Skin epidermis (tissue), 12 donors: ENCODE data around the gene FXYD6.

Experiments used
- H3K27ac ChIP-seq, 21 experiments: fragments of 200-600 bp; sonication (generic) in 11 of 21; one replicate each; pipeline ENCODE4 v1.5.0; 2020; ENCODE audit warnings: mild to moderate bottlenecking in 3 of 21, inconsistent platforms in 2 of 21, moderate library complexity in 2 of 21
- H3K4me3 ChIP-seq, 7 experiments: fragments of 200-600 bp; sonication (generic) in 2 of 7; one replicate each; pipeline ENCODE4 v1.5.0; 2020; ENCODE audit warnings: inconsistent platforms in 2 of 7, mild to moderate bottlenecking in 2 of 7, moderate library complexity in 1 of 7

Gene FXYD6

DNA sequence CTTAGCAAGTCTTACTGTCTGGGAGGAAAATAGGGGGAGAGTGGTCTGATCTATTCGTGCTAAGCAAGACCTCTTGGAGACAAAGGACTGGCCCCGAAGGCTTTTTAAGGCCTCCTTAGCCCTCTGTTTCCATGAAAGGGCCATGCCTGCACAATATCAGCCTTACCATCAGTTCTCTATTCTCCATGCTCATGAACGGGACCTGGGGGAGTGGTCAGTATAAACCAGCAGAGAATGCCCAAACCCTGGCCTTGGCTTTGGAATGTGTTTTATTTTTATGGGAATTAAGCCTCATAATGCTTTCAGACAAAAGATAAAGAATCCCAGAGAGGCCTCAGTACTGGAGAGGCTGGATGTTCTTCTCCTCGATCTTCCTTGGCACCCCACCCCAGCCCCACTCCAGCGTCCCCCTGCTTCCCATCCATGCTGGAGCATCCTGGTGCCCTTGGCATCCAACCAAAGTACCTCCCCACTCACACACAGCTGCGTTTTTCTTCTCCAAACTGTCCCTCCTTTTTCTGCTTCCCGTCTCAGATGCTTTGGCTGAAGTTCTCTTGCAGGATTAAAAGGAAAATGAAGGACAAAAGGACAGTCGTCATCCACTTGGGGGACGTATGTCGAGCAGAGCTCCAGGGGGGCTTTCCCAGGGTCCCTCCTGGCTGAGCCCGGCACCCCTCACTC is 18.6 kb downstream of the FXYD6 start:
- H3K4me3 ChIP-seq = no peak overlapping the region
- no peak overlapping the region for H3K27ac ChIP-seq

DNA sequence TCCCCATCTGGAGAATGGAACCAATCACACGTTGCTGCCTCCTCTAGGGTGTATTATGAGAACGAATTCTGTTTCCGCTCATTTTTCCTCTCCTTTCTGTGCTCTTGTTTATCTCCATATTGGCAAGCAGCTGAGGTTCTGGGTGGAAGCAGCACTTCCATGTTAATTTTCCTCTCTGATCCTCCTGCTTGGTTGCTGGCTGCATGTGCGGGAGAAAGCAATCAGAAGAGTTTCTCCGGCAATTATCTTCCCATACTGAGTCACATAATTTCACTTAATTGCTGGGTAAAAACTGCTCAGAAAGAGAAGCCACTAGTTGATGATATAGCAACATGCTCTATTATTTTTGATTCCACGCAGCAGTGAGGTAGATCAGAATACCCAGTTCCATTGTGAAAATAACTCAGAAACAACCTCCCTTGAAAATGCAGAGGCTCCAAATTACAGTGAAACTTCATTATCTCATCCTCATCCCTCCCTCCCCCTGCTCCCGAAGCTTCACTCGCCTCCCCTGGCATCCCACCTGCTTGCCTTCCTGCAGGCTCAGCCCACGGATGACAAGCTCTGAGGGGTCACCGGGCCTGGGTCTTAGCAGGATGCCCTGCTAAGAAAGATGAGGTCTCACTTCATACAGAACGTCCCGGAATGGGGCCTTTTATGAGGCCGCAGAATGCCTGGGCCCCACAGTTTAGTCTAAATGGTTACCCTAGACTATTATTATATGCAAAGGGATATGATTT is 20.4 kb downstream of the FXYD6 start:
- H3K27ac ChIP-seq = no peak overlapping the region
- H3K4me3 ChIP-seq = no peak overlapping the region

DNA sequence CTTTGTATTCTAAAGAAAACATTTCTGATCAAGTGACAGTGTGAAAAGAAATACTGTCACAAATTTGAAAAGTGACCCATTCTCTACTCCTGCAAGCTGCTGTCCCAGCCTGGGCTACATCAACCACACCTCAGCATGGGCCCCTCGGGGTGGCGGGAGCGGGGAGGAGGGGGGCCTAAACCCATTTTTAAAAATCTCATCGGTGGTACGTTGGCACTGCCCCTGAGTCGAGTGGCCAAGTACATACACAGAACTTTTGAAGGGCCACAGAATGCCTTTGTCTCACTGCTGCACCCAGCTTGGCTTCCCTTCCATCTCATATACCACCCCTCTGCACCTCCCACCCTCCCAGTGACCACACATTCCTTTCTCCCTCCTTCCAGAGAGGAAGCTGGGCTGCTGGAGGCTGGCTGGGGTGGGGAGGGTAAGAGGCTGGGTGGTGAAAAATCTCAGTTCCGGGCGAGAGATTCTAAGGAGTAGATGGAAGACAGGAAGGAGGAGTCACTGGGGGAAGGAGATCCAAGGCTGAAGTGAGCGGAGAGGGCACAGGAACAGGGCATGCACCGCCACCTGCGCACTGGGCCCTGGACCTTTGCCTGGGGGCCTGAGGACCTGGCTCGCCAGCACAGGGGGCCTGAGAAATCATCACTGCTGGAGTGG is 21.1 kb downstream of the FXYD6 start:
- no peak overlapping the region for H3K4me3 ChIP-seq

DNA sequence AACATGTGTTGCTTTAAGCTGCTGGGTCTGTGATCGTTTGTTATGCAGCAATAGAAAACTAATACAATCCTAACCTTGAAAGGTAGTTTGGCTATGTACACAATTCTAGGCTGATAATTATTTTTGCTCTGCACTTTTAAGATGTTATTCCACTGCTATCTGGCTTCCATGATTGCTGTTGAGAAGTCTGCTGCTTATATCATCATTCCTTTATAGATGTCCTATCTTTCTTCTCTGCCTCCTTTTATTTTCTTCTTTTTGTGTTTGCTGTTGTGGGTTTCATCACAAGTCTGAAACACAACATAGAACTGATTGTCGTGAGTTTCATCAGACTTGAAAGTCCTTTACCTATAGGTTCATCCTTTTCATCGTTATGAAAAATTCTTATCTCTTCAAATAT is 24.1 kb downstream of the FXYD6 start:
- Histone ChIP-seq H3K4me3 (no peak overlapping the region), H3K27ac (no peak overlapping the region)

More for the DNA sequence above, 21.1 kb downstream of the FXYD6 start:
- no peak overlapping the region for H3K27ac ChIP-seq

DNA sequence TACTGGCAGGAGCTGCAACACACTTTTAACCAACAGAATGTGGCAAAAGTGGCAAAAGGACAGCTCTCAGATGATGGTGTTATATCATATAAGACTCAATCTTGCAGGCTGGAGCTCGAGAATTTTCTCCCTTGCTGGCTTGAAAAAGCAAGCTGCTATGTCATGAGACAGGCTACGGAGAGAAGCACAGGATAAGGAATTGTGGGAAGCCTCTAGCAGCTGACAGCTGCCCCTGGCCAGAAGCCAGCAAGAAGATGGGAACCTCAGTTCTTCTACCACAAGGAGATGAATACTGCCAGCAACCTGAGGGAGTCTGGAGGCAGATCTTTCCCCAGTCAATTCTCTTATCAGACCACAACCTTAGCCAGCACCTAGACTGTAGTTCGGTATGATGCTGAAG is 24.6 kb downstream of the FXYD6 start:
- no peak overlapping the region for H3K27ac ChIP-seq
- no peak overlapping the region for H3K4me3 ChIP-seq

DNA sequence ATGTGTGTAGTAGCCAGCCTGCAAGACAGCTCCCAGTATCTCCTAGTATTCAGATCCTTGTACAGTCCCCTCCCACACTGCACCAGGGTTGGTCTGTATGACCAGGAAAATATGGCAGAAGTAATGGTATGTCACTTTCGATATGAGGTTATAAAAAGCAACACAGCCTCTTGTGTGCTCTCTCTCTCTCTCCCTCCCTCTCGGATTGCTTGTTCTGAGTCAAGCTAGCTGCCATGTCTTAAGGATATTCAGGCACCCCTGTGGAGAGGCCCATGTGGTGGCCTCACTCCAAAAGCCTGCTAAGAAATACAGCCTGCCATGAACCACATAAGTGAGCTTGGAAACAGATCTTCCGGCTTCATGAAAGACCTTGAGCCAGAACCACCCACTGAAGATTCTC is 25.4 kb downstream of the FXYD6 start:
- peak overlapping the region in 1 of 21 experiments; percentile 13 for H3K27ac ChIP-seq

DNA sequence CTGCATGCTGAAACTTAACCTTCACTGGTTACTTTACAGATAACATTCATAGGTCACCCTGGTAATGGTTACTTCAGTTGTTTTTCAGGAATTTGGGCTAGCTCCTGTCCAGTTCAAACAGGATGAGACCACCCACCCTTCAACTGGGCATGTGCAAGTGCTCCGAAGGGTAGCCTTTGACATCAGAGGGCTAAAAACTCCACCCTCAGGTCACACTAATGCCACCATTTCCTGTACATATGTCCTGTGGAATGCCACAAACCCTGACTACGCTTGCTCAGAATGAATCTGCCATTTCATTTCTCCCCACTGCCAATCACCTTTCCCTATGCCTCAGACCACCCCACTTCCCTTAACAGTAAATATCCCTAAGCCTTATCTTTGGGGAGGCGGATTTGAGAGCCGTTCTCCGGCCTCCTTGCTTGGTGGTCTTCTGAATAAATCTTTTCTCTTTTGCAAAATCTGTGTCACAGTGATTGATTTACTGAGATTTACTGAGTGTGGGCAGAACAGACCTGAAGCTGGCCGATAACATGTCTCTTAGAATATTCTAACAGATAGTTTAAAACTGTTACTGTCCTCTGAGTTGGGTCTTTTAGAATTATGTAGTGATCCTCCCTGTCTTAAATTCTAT is 26.6 kb downstream of the FXYD6 start:
- Histone ChIP-seq H3K4me3 (no peak overlapping the region), H3K27ac (no peak overlapping the region)

More for the DNA sequence above, 25.4 kb downstream of the FXYD6 start:
- no peak overlapping the region for H3K4me3 ChIP-seq

DNA sequence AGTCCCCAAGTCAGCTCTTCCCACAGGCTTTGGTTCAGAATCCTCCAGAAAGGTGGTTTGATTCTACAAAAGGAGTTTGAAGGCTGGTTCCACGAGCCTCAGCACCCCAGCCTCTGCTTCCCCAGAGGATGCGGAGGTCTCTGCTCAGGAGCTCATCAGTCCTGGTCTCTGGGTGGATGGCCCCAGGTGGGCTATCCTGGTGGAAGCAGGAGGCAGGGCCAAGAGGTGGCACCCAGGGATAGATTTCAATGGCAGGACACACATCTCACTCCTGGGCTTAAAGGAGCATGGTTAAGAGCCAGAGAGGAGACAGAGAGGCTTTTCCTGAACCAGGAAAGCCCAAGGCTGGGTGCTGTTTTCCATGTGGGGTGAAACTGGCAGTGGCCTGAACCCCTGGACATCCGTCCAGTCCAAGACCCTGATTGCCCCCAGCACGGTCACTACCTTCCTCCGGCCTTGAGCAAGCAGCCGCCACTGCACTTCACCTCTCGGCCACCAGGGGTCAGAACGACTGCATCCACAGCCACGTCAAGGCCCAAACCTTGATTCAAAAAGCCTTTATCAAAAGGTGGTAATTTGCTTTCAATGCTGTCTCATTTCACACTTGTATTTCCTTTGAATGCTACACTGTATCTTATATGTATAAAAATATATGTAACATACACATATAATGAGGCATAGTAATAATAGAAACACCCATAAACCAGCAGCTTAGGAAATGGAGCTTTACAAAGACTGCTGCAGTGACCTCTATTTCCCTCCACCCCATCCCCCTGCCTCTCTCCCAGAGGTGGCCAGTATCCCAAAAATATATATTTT is 32.6 kb downstream of the FXYD6 start:
- no peak overlapping the region for H3K27ac ChIP-seq
- H3K4me3 ChIP-seq = no peak overlapping the region

DNA sequence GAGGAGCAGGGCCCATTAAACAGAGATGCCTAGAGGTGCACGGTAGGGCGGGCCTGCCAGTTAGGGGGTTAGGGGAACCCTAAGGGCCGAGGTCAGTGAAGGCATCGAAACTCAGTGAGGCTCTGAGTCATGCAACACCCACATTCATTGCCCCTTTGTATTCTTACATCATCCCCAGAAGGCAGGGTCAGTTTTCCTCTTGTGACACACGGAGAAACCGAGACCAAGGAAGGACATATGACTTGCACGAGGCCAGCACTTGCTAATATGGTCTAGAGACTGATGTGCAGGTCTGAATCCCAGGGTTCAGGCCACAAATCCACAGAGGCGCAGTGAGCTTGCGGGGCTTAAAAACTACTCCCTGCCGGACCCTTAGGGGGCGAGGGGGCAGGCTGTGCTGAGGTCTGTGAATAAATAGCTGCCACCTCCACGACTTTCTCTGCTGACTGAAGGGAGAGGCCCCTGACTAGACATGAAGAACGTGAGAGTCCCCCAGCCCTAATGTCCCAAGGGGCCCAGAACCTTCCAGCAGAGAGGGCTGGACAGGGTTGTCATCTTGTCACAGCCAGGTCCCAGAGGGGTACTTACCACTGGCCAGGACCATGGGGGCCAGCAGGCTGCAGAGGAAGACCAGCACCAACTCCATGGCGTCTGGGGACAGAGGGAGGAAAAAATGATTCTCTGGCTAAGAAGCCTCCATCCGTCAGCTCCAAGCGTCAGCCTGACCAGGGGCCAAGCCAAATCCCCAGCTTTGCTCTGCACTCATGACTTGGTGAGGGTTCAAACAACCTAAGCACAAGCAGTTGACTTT is 34.1 kb downstream of the FXYD6 start:
- H3K4me3 ChIP-seq = no peak overlapping the region
- H3K27ac ChIP-seq = peak overlapping the region in 2 of 21 experiments; percentile 44 to 62

DNA sequence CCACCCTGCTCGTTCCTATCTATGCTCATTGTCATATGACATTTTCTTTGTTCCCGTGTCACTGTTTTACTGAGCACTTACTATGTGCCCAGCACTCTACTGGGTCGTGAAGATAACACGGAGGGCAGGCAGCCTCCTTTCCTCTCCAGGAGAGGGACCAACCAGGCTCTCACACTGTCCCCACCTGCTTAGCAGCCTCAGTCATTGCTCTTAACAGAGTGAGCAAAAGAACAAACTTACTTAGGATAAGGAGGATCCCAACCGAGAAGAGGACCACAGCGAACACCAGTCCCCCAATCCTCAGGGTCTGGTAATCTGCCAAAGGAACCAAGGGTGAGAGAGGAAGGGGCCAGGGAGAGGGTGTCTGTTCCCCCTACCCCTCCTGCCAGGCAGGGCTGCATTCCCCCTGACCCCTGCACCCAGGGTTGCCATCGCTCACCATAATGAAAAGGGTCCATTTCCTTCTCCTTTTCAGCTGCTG is 34.9 kb downstream of the FXYD6 start:
- no peak overlapping the region for H3K4me3 ChIP-seq
- H3K27ac ChIP-seq = peak overlapping the region in 2 of 21 experiments; percentile 15 to 44

DNA sequence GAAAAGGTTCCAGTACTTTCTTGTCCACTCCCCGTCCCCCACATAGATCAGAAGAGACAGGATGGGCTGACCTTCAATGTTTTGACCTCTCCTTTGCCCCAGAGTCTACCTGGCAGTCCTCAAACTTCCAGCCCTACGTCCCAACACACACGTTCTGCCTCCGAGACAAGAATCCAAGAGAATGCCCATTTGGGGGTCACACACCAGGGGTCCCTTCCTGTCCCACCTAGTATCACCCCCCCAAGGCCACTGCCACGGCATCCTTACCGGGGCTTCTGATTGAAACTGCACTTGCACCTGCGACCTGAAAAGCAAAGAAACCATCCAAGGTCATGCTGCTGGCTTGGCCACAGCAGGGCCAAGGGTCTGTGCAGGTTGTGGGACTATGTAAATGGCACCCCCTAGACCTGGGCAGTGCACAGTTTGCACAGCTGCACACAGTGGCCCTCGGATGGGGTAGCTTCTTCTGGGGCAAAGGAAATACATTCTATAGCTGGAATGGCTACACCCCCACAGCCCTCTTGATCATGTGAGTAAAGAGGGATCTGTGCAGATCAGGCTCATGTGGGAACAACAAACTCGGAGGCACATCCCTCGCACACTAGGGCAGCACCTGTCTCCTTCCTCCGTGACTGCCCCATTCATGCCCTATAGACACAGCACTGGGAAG is 35.4 kb downstream of the FXYD6 start:
- Histone ChIP-seq H3K4me3 (no peak overlapping the region), H3K27ac (peak overlapping the region in 2 of 21 experiments; percentile 15 to 44)

DNA sequence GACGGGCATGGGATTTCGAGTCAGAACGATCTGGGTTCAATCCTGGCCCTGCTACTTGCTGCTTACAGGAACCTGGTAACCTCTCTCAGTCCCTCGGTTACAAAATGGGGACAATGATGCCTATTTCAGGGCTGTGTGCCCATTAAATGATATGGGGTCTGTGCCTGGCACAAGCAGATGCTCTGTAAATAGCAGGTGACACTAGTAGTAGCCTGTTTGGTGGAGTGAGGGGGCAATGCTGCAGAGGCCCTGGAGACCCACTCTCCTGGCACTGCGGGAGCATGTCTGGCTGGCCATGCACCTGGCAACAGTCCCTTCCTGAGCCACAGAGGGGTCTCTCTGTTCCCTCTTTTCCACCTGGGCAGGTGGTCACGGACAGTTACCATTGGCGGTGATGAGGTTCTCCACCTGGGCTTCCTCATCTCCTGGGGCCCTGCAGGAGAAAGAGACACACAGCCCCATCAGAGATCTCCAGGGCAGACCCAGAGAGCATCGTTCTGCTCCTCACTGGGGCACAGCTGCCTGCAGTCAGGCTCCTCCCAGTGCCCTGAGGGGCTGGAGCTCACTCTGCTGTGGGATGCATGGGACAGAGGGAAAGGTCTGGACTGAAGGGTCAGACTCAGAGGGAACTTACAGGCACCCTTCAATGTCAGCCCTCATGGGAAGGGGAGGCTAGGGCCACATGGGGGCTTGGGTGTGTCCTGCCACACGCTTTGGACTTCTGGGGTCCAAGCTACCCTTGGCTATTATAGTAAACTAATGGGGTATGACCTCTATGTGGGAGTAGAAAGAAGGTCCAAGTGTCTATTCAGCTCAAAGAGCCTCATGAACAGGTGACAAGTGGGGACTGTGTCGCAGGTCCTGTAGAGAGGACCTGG is 36.3 kb downstream of the FXYD6 start:
- H3K27ac ChIP-seq = no peak overlapping the region

DNA sequence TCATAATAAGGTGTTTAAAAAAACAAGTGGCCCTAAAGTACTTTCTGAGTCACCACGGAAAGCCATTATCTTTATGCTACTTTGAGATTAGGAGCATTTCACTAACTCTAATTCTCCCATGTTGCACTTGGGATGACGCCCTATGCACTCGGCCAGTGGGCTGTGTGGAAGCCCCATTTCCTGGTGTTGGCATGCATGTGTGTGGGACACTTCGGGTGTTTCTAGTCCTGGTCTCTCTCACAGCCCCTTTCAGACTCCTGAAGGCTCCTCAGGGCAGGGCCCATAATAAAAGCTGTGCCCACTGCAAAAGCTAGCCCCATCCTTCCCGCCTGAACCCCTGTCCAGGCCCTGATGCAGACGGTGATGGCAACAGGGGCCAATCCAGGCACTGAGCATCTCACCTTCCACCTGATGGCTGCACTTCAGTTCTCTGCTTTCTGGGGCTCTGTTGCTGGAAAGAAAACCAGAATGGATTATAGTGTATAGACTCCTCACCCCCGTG is 37.0 kb downstream of the FXYD6 start:
- Histone ChIP-seq H3K4me3 (no peak overlapping the region), H3K27ac (no peak overlapping the region)

More for the DNA sequence above, 36.3 kb downstream of the FXYD6 start:
- H3K4me3 ChIP-seq = no peak overlapping the region

DNA sequence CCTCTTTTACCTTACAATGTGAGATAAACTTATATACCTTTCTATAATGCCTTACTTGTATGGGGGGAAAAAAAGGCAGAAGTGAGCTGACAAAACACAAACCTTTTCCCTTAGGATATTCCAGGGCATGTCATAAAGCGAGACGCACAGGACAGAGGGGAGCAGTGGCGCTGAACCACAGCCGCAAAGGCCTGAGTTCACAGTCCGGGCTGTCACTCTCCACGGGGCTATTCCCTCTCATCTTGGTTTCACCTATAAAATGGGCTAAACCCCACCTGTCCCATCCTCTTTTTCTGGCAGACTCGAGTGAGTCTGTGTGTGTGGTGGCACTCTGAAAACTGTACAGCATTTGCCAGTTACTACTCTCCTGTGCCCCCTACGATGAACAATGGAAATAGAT is 37.6 kb downstream of the FXYD6 start:
- Histone ChIP-seq H3K27ac (no peak overlapping the region), H3K4me3 (no peak overlapping the region)

DNA sequence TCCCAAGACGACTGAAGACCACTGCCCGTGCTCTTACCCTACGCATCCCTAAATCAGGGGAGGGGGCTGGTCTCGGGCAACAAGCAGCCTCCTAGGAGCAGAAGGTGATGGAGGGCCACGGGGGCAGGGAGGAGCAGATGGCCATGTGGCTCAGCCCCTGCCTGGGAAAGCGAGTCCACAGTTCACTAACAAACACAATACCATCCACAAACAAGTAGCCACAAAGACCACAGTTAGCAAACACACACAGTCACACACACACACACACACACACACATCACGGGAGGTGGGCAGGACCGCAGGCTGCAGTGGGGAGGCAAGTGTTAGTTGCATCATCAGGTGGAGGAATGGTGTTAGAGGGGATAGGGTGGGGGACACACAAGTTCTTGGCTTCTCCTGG is 38.7 kb downstream of the FXYD6 start:
- no peak overlapping the region for H3K4me3 ChIP-seq
- no peak overlapping the region for H3K27ac ChIP-seq

DNA sequence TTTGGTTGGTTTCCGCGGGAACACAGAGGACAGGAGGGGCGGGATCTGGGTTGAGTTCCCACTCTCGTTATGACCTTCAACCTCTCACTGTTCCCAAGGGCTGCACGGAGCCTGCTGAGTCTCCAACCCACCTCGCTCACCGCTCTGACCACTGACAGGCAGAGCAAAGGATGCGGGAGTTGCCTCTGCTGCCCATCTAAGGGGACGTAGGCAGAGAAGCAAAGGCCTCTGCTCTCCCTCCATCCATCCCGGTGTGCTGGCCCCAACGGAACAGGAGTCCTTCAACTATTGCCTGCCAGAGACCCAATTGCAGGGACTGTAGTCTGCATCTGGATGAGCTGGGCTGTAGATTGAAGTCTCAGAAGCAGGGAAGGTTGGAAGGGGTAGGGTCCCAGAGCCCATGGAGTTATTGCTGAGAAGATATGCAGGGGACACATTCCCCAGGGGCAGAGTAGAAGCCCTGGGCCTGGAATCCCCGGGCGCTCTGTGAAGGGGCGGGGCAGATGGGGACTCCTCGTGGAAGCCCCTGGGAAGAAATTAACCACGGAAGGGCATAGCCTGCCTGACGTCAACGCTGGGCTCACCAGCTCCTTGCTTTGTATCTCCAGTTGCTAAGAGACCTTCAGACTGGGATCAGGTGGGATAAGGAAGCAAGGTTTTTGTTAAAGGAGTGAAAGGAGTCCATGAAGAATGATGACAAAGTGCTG is 39.2 kb downstream of the FXYD6 start:
- no peak overlapping the region for H3K4me3 ChIP-seq
- no peak overlapping the region for H3K27ac ChIP-seq
